ENCODE measurements around the gene TSPAN6.

GRCh38 chrX:100643956-100644860 is 7.6 kb upstream of the TSPAN6 start, which contains the start of gene SRPX2:
- TF ChIP-seq CTCF (conservative IDR thresholded peaks at IDR 0.05; ENCODE audit: low read length): no peak
- TF ChIP-seq EZH2phosphoT487 (IDR thresholded peaks at IDR 0.05; ENCODE audit: borderline replicate concordance): no peak
